Uterus (tissue), 2 donors: ENCODE results near the gene SP5.

Experiments
- POLR2A ChIP-seq, 2 donors: fragments of 450-650 bp; IDR thresholded peaks; one replicate each; pipeline ENCODE4 v1.6.1; 2016; ENCODE audit warnings: antibody characterized with exemption in 2 of 2, mild to moderate bottlenecking in 1 of 2, moderate library complexity in 1 of 2
- TF ChIP-seq, protein P1 (sequence below), 4 experiments: fragments of 200-600 bp in 2 of 4; fragments of 450-650 bp in 2 of 4; sonication (generic) in 2 of 4; IDR thresholded peaks; one replicate each; pipeline ENCODE4 v1.5.1; 2016 to 2019; ENCODE audit warnings: antibody characterized with exemption in 4 of 4, mild to moderate bottlenecking in 2 of 4, moderate library complexity in 1 of 4

- no peak for TF ChIP-seq POLR2A (IDR thresholded peaks at IDR 0.05)
- TF ChIP-seq, protein P1, sequence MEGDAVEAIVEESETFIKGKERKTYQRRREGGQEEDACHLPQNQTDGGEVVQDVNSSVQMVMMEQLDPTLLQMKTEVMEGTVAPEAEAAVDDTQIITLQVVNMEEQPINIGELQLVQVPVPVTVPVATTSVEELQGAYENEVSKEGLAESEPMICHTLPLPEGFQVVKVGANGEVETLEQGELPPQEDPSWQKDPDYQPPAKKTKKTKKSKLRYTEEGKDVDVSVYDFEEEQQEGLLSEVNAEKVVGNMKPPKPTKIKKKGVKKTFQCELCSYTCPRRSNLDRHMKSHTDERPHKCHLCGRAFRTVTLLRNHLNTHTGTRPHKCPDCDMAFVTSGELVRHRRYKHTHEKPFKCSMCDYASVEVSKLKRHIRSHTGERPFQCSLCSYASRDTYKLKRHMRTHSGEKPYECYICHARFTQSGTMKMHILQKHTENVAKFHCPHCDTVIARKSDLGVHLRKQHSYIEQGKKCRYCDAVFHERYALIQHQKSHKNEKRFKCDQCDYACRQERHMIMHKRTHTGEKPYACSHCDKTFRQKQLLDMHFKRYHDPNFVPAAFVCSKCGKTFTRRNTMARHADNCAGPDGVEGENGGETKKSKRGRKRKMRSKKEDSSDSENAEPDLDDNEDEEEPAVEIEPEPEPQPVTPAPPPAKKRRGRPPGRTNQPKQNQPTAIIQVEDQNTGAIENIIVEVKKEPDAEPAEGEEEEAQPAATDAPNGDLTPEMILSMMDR (IDR thresholded peaks at IDR 0.05), result no peak
These were observed 3.1 kb upstream of the SP5 start for GRCh38 chr2:170711774-170712652.
